CD14-positive monocyte (primary cell): ENCODE measurements around the gene NTNG1. TPM values are rescaled to one million over a fixed set of nuclear protein-coding genes. Genes with fewer than 3 reads are reported as not detected.

Source experiments
- DNase-seq, 3 donors: peaks; one replicate each; pipeline ENCODE4 v3.0.0-alpha.2; 2011 to 2022
- H2AFZ ChIP-seq: 2 replicates; pipeline ENCODE4 v1.6.0; 2012; ENCODE audit warnings: mild to moderate bottlenecking, low read depth, low read length, inconsistent platforms; ENCODE audit not compliant: insufficient read depth, poor library complexity, severe bottlenecking
- H3K27ac ChIP-seq, 2 donors: 1 replicate in 1 of 2; 2 replicates in 1 of 2; pipeline ENCODE4 v1.5.1; 2012 to 2013; ENCODE audit warnings: low read length in 2 of 2, control low read depth in 1 of 2, inconsistent platforms in 1 of 2, low read depth in 1 of 2, mild to moderate bottlenecking in 1 of 2
- H3K27me3 ChIP-seq, 2 donors: one replicate each; pipeline versions ENCODE4 v1.6.0 to v1.6.1; 2011 to 2013; ENCODE audit warnings: low read length in 2 of 2; ENCODE audit not compliant: control insufficient read depth in 2 of 2, insufficient read depth in 2 of 2
- H3K36me3 ChIP-seq, 2 donors: replicated peaks in 1 of 2; 1 replicate in 1 of 2; 2 replicates in 1 of 2; pipeline versions ENCODE4 v1.5.1 to v1.6.1; 2012 to 2013; ENCODE audit warnings: low read length in 2 of 2, control low read depth in 1 of 2, inconsistent platforms in 1 of 2, mild to moderate bottlenecking in 1 of 2; ENCODE audit not compliant: insufficient read depth in 2 of 2, control insufficient read depth in 1 of 2
- H3K4me1 ChIP-seq, 2 donors: 1 replicate in 1 of 2; 2 replicates in 1 of 2; pipeline versions ENCODE4 v1.5.1 to v1.6.1; 2012 to 2013; ENCODE audit warnings: low read length in 2 of 2, control low read depth in 1 of 2, inconsistent platforms in 1 of 2, mild to moderate bottlenecking in 1 of 2, moderate library complexity in 1 of 2; ENCODE audit not compliant: insufficient read depth in 2 of 2, control insufficient read depth in 1 of 2
- H3K4me2 ChIP-seq: replicated peaks from 2 replicates; pipeline ENCODE3; 2012; ENCODE audit warnings: low read length, moderate library complexity, mild to moderate bottlenecking; ENCODE audit not compliant: poor library complexity, severe bottlenecking; ENCODE audit errors: extremely low read depth
- H3K4me3 ChIP-seq, 3 experiments: fragments of 200-600 bp in 1 of 3; sonication (generic) in 1 of 3; replicated peaks in 1 of 3; 1 replicate in 2 of 3; 2 replicates in 1 of 3; pipeline ENCODE4 v1.5.1; 2011 to 2013; ENCODE audit warnings: low read length in 3 of 3, mild to moderate bottlenecking in 3 of 3, control low read depth in 2 of 3, low read depth in 2 of 3, inconsistent platforms in 1 of 3, moderate library complexity in 1 of 3
- H3K79me2 ChIP-seq: 2 replicates; pipeline ENCODE4 v1.6.0; 2012; ENCODE audit warnings: mild to moderate bottlenecking, control low read depth, inconsistent platforms, low read length, moderate library complexity; ENCODE audit not compliant: insufficient read depth
- H3K9ac ChIP-seq: 2 replicates; pipeline ENCODE4 v1.6.0; 2017; ENCODE audit warnings: low read length, mild to moderate bottlenecking; ENCODE audit not compliant: insufficient read depth, poor library complexity, severe bottlenecking
- H3K9me3 ChIP-seq, 2 donors: replicated peaks in 1 of 2; 1 replicate in 1 of 2; 2 replicates in 1 of 2; pipeline versions ENCODE4 v1.5.1 to v1.6.1; 2012 to 2013; ENCODE audit warnings: low read length in 2 of 2, control low read depth in 1 of 2; ENCODE audit not compliant: control insufficient read depth in 1 of 2, insufficient read depth in 1 of 2
- H4K20me1 ChIP-seq: 2 replicates; pipeline ENCODE4 v1.6.0; 2012; ENCODE audit warnings: mild to moderate bottlenecking, low read length, control low read depth, moderate library complexity; ENCODE audit not compliant: insufficient read depth
- H3K27ac Mint-ChIP-seq, 7 donors: one replicate each; pipeline ENCODE4 v1.8.0; 2020; ENCODE audit warnings: mild to moderate bottlenecking in 7 of 7, mixed read lengths in 7 of 7, moderate library complexity in 6 of 7, inconsistent platforms in 2 of 7
- H3K27me3 Mint-ChIP-seq, 3 donors: one replicate each; pipeline ENCODE4 v1.8.0; 2021 to 2022; ENCODE audit warnings: low read depth in 3 of 3, mild to moderate bottlenecking in 3 of 3, mixed read lengths in 3 of 3, moderate library complexity in 3 of 3, inconsistent platforms in 1 of 3
- H3K36me3 Mint-ChIP-seq, 2 donors: one replicate each; pipeline ENCODE4 v1.8.0; 2020; ENCODE audit warnings: mixed read lengths in 2 of 2, inconsistent platforms in 1 of 2, mild to moderate bottlenecking in 1 of 2
- H3K4me1 Mint-ChIP-seq: one replicate; pipeline ENCODE4 v1.8.0; 2020; ENCODE audit warnings: mild to moderate bottlenecking, mixed read lengths
- H3K4me3 Mint-ChIP-seq, 2 donors: one replicate each; pipeline ENCODE4 v1.8.0; 2020; ENCODE audit warnings: mild to moderate bottlenecking in 2 of 2, mixed read lengths in 2 of 2, moderate library complexity in 1 of 2
- H3K9me3 Mint-ChIP-seq, 7 donors: one replicate each; pipeline ENCODE4 v1.8.0; 2020 to 2022; ENCODE audit warnings: mixed read lengths in 7 of 7, mild to moderate bottlenecking in 6 of 7, moderate library complexity in 6 of 7, inconsistent platforms in 2 of 7
- WGBS: methylation state at CpG from one replicate; pipeline ENCODE4 v1.1.5; 2013; ENCODE audit warnings: missing lambda C conversion rate; ENCODE audit not compliant: insufficient coverage; 5-methylcytosine and 5-hydroxymethylcytosine counted together
- intact Hi-C, 2 donors: fragments of 100-400 bp; cut with micrococcal nuclease; formaldehyde crosslinking; loops; one replicate each; pipeline versions ENCODE4 v1.15.0 to v1.15.1; 2023
- polyA plus RNA-seq, 3 donors: library from polyadenylated mRNA; depleted of rRNA in 1 of 3; unstranded in 2 of 3; stranded (reverse) in 1 of 3; fragments of 300-500 nt in 2 of 3; fragments of >200 nt in 1 of 3; fragmentation: Illumina TruSeq in 2 of 3; gene quantifications; 1 replicate in 2 of 3; 2 replicates in 1 of 3; pipeline ENCODE4 v1.2.3, GENCODE V29; 2012 to 2021
- TF ChIP-seq, protein P1 (sequence below): fragments of 200-600 bp; IDR thresholded peaks from one replicate; pipeline ENCODE4 v1.8.0; 2022; ENCODE audit warnings: antibody characterized with exemption, mild to moderate bottlenecking

Gene NTNG1
- polyA plus RNA-seq, 3 donors = not detected

- Histone ChIP-seq H3K36me3 (no peaks in the 10 kb centered on the region), H3K4me2 (no peak overlapping the region), H3K27ac (no peak overlapping the region), H4K20me1 (no peaks in the 10 kb centered on the region), H3K9me3 (peaks cover 4% of the 10 kb centered on the region in 2 donors), H3K4me3 (no peak overlapping the region), H3K27me3 (no peaks in the 10 kb centered on the region), H3K79me2 (no peaks in the 10 kb centered on the region), H3K4me1 (no peaks in the 10 kb centered on the region), H3K9ac (no peak overlapping the region), H2AFZ (no peak overlapping the region)
- TF ChIP-seq, protein P1, sequence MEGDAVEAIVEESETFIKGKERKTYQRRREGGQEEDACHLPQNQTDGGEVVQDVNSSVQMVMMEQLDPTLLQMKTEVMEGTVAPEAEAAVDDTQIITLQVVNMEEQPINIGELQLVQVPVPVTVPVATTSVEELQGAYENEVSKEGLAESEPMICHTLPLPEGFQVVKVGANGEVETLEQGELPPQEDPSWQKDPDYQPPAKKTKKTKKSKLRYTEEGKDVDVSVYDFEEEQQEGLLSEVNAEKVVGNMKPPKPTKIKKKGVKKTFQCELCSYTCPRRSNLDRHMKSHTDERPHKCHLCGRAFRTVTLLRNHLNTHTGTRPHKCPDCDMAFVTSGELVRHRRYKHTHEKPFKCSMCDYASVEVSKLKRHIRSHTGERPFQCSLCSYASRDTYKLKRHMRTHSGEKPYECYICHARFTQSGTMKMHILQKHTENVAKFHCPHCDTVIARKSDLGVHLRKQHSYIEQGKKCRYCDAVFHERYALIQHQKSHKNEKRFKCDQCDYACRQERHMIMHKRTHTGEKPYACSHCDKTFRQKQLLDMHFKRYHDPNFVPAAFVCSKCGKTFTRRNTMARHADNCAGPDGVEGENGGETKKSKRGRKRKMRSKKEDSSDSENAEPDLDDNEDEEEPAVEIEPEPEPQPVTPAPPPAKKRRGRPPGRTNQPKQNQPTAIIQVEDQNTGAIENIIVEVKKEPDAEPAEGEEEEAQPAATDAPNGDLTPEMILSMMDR = no peak
- peaks cover 0 to 1% (median 0%) of the 10 kb centered on the region in 3 donors for H3K27me3 Mint-ChIP-seq
- no CpG with 5 or more reads among the region's 3 CpGs for WGBS
- no peak overlapping the region for H3K4me3 Mint-ChIP-seq
- intact Hi-C loops = no loop called here
- no peaks in the 10 kb centered on the region for H3K36me3 Mint-ChIP-seq
- no peaks in the 10 kb centered on the region for H3K4me1 Mint-ChIP-seq
- no peak for DNase-seq
- no peak overlapping the region for H3K27ac Mint-ChIP-seq
- H3K9me3 Mint-ChIP-seq = peaks cover 2 to 5% (median 4%) of the 10 kb centered on the region in 7 donors
These were observed 28.8 kb downstream of the NTNG1 start for GRCh38 chr1:107169615-107170014.

GRCh38 chr1:107171333-107171732, 30.5 kb downstream of the NTNG1 start:
- Mint-ChIP-seq H3K36me3 (no peaks in the 10 kb centered on the region), H3K27me3 (peaks cover 0 to 1% (median 0%) of the 10 kb centered on the region in 3 donors), H3K27ac (no peak overlapping the region), H3K4me3 (no peak overlapping the region), H3K4me1 (no peaks in the 10 kb centered on the region), H3K9me3 (no peaks in the 10 kb centered on the region)
- intact Hi-C loops = no loop called here
- no peak for DNase-seq
- no peaks in the 10 kb centered on the region for H4K20me1 ChIP-seq
- no peak overlapping the region for H3K27ac ChIP-seq
- H3K9me3 ChIP-seq = no peaks in the 10 kb centered on the region
- no peaks in the 10 kb centered on the region for H3K36me3 ChIP-seq
- TF ChIP-seq, protein P1 = no peak
- no peak overlapping the region for H3K9ac ChIP-seq
- WGBS = 86% methylated on average over 5 of the region's 5 CpGs
- no peak overlapping the region for H2AFZ ChIP-seq
- H3K4me2 ChIP-seq = no peak overlapping the region
- H3K4me3 ChIP-seq = no peak overlapping the region
- H3K27me3 ChIP-seq = no peaks in the 10 kb centered on the region
- no peaks in the 10 kb centered on the region for H3K79me2 ChIP-seq
- H3K4me1 ChIP-seq = no peaks in the 10 kb centered on the region
